ENCODE results near the gene HLA-B. TPM values are rescaled to one million over a fixed set of nuclear protein-coding genes. Genes with fewer than 3 reads are reported as not detected.
"Not testable (repeated sequence)": the region's sequence is repeated elsewhere in the genome, so short reads cannot be mapped to it uniquely, and the experiment has no call there.

Gene HLA-B
- polyA plus RNA-seq, 2 donors = 168 to 351 TPM

- H3K9me3 ChIP-seq (ENCODE audit: control insufficient read depth in 2 of 2, insufficient read depth in 1 of 2, low read depth in 1 of 2, low read length in 1 of 2) = no peaks in the 10 kb centered on the region
- no peaks in the 10 kb centered on the region for H3K27me3 ChIP-seq (ENCODE audit: control insufficient read depth in 1 of 2, insufficient read depth in 2 of 2, low read length in 2 of 2)
- no peak overlapping the region for H3K27ac ChIP-seq (ENCODE audit: low read depth in 2 of 2, low read length in 1 of 2)
- H3K36me3 ChIP-seq (ENCODE audit: control insufficient read depth in 2 of 2, insufficient read depth in 2 of 2, low read length in 1 of 2) = no peaks in the 10 kb centered on the region
- H3K4me3 ChIP-seq (ENCODE audit: low read depth in 1 of 2, low read length in 2 of 2) = no peak overlapping the region
- WGBS, 2 donors = 60 to 65% methylated on average over 3 of the region's 3 CpGs
- H3K4me1 ChIP-seq (ENCODE audit: control insufficient read depth in 2 of 2, insufficient read depth in 2 of 2, low read length in 1 of 2) = no peaks in the 10 kb centered on the region
Measured at GRCh38 chr6:31386099-31386498, 29.1 kb upstream of the HLA-B start.

DNA sequence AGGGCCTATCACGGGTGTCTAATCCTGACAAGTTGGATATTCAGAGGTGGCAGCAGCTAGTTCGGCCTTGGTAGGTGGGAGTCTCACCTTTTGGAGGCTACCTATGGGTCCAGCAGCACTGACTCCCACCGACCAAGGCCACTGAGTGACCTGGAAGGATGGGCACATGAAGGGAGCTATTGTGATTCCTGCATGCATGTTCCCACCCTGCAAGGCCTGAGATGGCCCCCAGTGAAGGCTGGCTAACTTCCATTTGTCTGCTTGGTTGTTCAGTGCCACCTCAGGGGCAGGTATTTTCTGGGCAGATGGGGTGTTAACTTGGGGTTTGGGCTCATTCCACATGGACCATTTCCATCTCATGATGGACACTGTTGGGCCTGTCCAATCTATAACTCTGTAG is 28.1 kb upstream of the HLA-B start:
- H3K27me3 ChIP-seq (ENCODE audit: control insufficient read depth in 1 of 2, insufficient read depth in 2 of 2, low read length in 2 of 2) = no peaks in the 10 kb centered on the region
- WGBS, 2 donors = 77 to 82% methylated on average over 3 of the region's 3 CpGs

DNA sequence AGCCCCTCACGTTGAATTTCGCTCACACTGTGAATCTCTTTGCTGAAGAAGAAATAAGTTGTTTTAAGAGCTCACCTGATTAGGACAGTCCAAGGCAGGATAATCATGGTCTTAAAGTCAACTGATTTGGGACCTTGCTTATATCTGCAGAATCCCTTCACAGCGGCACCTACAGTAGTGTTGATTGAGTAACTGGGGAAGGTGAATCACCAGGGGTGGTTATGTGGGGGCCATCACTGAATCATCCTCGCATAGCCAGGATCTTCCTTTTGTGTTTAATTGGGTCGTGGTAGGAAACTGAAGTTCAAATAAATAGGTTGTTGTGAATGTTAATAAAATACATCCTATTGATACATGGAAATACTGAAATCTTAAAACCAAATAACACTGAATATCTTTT is 26.2 kb upstream of the HLA-B start:
- no peaks in the 10 kb centered on the region for H3K36me3 ChIP-seq (ENCODE audit: control insufficient read depth in 2 of 2, insufficient read depth in 2 of 2, low read length in 1 of 2)
- H3K9me3 ChIP-seq (ENCODE audit: control insufficient read depth in 2 of 2, insufficient read depth in 1 of 2, low read depth in 1 of 2, low read length in 1 of 2) = no peaks in the 10 kb centered on the region
- H3K27me3 ChIP-seq (ENCODE audit: control insufficient read depth in 1 of 2, insufficient read depth in 2 of 2, low read length in 2 of 2) = no peaks in the 10 kb centered on the region
- no peaks in the 10 kb centered on the region for H3K4me1 ChIP-seq (ENCODE audit: control insufficient read depth in 2 of 2, insufficient read depth in 2 of 2, low read length in 1 of 2)
- no peak overlapping the region for H3K27ac ChIP-seq (ENCODE audit: low read depth in 2 of 2, low read length in 1 of 2)
- WGBS, 2 donors = 65 to 66% methylated on average over 5 of the region's 5 CpGs
- no peak overlapping the region for H3K4me3 ChIP-seq (ENCODE audit: low read depth in 1 of 2, low read length in 2 of 2)

More for the DNA sequence above, 28.1 kb upstream of the HLA-B start:
- H3K36me3 ChIP-seq (ENCODE audit: control insufficient read depth in 2 of 2, insufficient read depth in 2 of 2, low read length in 1 of 2) = no peaks in the 10 kb centered on the region
- H3K4me3 ChIP-seq (ENCODE audit: low read depth in 1 of 2, low read length in 2 of 2) = no peak overlapping the region
- H3K27ac ChIP-seq (ENCODE audit: low read depth in 2 of 2, low read length in 1 of 2) = no peak overlapping the region
- H3K9me3 ChIP-seq (ENCODE audit: control insufficient read depth in 2 of 2, insufficient read depth in 1 of 2, low read depth in 1 of 2, low read length in 1 of 2) = no peaks in the 10 kb centered on the region
- H3K4me1 ChIP-seq (ENCODE audit: control insufficient read depth in 2 of 2, insufficient read depth in 2 of 2, low read length in 1 of 2) = no peaks in the 10 kb centered on the region

DNA sequence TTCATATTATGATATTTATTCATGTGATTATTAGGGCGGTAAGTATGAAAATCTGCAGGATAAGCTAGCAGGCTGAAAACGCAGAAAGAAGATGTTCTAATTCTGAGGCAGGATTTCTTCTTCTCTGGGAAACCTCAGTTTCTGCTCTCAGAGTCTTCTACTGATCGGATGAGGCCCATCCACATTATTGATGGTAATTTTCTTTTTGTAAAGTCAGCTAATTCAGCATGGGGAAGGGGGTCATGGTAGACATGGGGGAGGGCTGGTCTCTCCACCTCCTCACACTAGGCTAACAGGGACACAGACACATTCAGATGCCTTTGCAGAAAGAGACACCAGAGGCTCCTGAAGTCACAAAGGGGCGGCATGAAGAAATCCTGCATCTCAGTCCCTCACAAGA is 24.7 kb upstream of the HLA-B start:
- H3K36me3 ChIP-seq (ENCODE audit: control insufficient read depth in 2 of 2, insufficient read depth in 2 of 2, low read length in 1 of 2) = no peaks in the 10 kb centered on the region
- 55 to 82% methylated on average over 4 of the region's 4 CpGs for WGBS, 2 donors
- H3K4me1 ChIP-seq (ENCODE audit: control insufficient read depth in 2 of 2, insufficient read depth in 2 of 2, low read length in 1 of 2) = no peaks in the 10 kb centered on the region
- no peak overlapping the region for H3K27ac ChIP-seq (ENCODE audit: low read depth in 2 of 2, low read length in 1 of 2)
- H3K4me3 ChIP-seq (ENCODE audit: low read depth in 1 of 2, low read length in 2 of 2) = no peak overlapping the region
- no peaks in the 10 kb centered on the region for H3K9me3 ChIP-seq (ENCODE audit: control insufficient read depth in 2 of 2, insufficient read depth in 1 of 2, low read depth in 1 of 2, low read length in 1 of 2)
- H3K27me3 ChIP-seq (ENCODE audit: control insufficient read depth in 1 of 2, insufficient read depth in 2 of 2, low read length in 2 of 2) = no peaks in the 10 kb centered on the region

DNA sequence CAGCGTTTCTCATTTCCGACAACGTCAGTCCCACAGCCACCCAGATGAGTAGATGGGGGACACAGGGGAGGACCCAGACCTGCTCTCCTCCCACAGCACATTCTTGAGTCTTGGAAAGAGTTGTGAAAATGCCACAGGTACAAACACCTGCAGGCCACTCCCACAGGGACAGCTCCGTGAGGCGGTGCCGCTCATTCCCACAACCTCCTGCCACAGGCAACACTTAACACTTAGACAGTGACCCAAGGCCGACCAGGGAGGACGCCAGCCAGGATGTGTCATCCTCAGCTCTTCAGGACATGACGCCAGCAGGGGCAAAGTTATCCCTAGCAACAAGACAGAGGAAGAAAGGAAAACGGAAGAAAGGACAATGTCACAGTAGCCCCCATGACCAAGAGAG is 22.9 kb upstream of the HLA-B start:
- Histone ChIP-seq H3K27me3 (ENCODE audit: control insufficient read depth in 1 of 2, insufficient read depth in 2 of 2, low read length in 2 of 2) (no peaks in the 10 kb centered on the region), H3K4me1 (ENCODE audit: control insufficient read depth in 2 of 2, insufficient read depth in 2 of 2, low read length in 1 of 2) (no peaks in the 10 kb centered on the region), H3K36me3 (ENCODE audit: control insufficient read depth in 2 of 2, insufficient read depth in 2 of 2, low read length in 1 of 2) (no peaks in the 10 kb centered on the region), H3K27ac (ENCODE audit: low read depth in 2 of 2, low read length in 1 of 2) (no peak overlapping the region), H3K9me3 (ENCODE audit: control insufficient read depth in 2 of 2, insufficient read depth in 1 of 2, low read depth in 1 of 2, low read length in 1 of 2) (no peaks in the 10 kb centered on the region), H3K4me3 (ENCODE audit: low read depth in 1 of 2, low read length in 2 of 2) (no peak overlapping the region)
- 42 to 49% methylated on average over 10 of the region's 10 CpGs for WGBS, 2 donors

DNA sequence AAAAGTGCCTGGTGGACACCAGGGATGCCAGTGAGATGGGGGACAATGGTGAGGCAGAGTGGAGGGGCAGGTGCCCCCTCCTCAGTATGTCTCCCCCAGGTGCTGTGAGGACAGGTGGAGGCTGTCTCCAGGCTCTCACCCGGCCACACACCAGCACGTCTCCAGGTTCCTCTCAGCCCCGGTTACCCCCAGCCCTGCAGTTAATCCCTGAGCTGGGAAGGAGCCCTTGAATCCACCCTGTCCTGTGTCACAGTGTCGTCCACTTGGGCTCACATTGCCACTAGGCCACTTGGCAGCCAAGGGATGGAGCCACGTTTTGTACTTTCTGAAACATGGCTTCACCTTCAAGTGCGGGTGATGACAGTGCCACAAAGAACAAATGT is 21.7 kb upstream of the HLA-B start:
- Histone ChIP-seq H3K9me3 (ENCODE audit: control insufficient read depth in 2 of 2, insufficient read depth in 1 of 2, low read depth in 1 of 2, low read length in 1 of 2) (no peaks in the 10 kb centered on the region), H3K36me3 (ENCODE audit: control insufficient read depth in 2 of 2, insufficient read depth in 2 of 2, low read length in 1 of 2) (no peaks in the 10 kb centered on the region), H3K27me3 (ENCODE audit: control insufficient read depth in 1 of 2, insufficient read depth in 2 of 2, low read length in 2 of 2) (no peaks in the 10 kb centered on the region), H3K4me1 (ENCODE audit: control insufficient read depth in 2 of 2, insufficient read depth in 2 of 2, low read length in 1 of 2) (no peaks in the 10 kb centered on the region), H3K4me3 (ENCODE audit: low read depth in 1 of 2, low read length in 2 of 2) (no peak overlapping the region), H3K27ac (ENCODE audit: low read depth in 2 of 2, low read length in 1 of 2) (no peak overlapping the region)
- 66 to 70% methylated on average over 6 of the region's 6 CpGs for WGBS, 2 donors

DNA sequence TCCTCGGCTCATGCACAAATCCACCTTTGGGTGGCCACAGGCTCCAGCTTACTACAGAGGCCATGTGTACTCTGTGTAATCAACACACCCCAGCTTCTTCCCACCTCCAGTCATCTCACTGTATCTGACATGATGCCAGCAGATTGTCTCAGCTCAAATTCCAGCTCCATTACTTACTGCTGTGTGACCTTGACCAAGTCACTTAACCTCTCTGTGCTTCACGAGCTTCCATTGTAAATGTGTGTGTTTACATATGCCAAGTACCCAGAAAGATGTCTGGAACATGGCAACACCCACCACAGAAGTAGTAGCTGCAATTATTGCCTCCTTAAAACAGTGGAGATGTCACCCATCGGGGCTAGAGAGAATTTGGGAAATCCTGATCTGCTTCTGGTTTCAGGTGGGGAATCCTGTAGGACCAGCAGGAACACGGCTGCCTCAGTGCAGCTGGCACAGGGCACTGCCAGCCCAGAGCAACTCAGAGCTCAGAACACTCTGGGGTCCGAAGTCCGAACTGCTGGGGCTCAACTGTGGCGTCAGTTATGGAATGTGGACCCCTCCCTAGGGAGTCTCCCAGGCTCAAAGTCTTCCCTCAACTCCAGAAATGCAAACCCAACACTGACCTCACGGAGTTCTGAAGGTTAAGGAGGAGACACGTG is 21.2 kb upstream of the HLA-B start:
- WGBS, 2 donors = 45 to 51% methylated on average over 9 of the region's 9 CpGs
- Histone ChIP-seq H3K27me3 (ENCODE audit: control insufficient read depth in 1 of 2, insufficient read depth in 2 of 2, low read length in 2 of 2) (no peaks in the 10 kb centered on the region), H3K36me3 (ENCODE audit: control insufficient read depth in 2 of 2, insufficient read depth in 2 of 2, low read length in 1 of 2) (no peaks in the 10 kb centered on the region), H3K4me1 (ENCODE audit: control insufficient read depth in 2 of 2, insufficient read depth in 2 of 2, low read length in 1 of 2) (no peaks in the 10 kb centered on the region), H3K4me3 (ENCODE audit: low read depth in 1 of 2, low read length in 2 of 2) (no peak overlapping the region), H3K9me3 (ENCODE audit: control insufficient read depth in 2 of 2, insufficient read depth in 1 of 2, low read depth in 1 of 2, low read length in 1 of 2) (no peaks in the 10 kb centered on the region), H3K27ac (ENCODE audit: low read depth in 2 of 2, low read length in 1 of 2) (no peak overlapping the region)

DNA sequence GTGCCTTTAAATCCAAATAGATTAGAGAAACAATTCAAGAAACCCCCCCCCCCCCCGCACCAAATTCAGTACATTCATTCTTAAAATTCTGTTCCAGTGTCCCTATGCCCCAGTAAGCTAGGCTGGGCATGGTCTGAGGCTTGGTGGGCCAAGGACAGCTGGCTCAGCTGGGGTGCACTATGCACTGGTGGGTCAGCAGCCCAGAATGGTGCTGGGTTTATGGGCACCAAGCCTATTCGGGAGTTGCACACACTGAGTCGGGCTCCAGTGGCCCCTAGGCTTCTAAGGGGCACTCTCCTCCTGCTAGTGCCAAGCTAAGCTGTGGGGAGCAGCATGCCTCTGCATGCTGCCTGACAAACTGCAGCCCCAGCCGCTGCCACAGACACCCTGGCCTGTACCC is 20.1 kb upstream of the HLA-B start:
- Histone ChIP-seq H3K9me3 (ENCODE audit: control insufficient read depth in 2 of 2, insufficient read depth in 1 of 2, low read depth in 1 of 2, low read length in 1 of 2) (no peaks in the 10 kb centered on the region), H3K27ac (ENCODE audit: low read depth in 2 of 2, low read length in 1 of 2) (no peak overlapping the region), H3K4me1 (ENCODE audit: control insufficient read depth in 2 of 2, insufficient read depth in 2 of 2, low read length in 1 of 2) (no peaks in the 10 kb centered on the region), H3K27me3 (ENCODE audit: control insufficient read depth in 1 of 2, insufficient read depth in 2 of 2, low read length in 2 of 2) (no peaks in the 10 kb centered on the region), H3K4me3 (ENCODE audit: low read depth in 1 of 2, low read length in 2 of 2) (no peak overlapping the region), H3K36me3 (ENCODE audit: control insufficient read depth in 2 of 2, insufficient read depth in 2 of 2, low read length in 1 of 2) (no peaks in the 10 kb centered on the region)
- 34 to 41% methylated on average over 4 of the region's 4 CpGs for WGBS, 2 donors

- H3K36me3 ChIP-seq (ENCODE audit: control insufficient read depth in 2 of 2, insufficient read depth in 2 of 2, low read length in 1 of 2) = no peaks in the 10 kb centered on the region
- H3K4me3 ChIP-seq (ENCODE audit: low read depth in 1 of 2, low read length in 2 of 2) = no peak overlapping the region
- no peaks in the 10 kb centered on the region for H3K9me3 ChIP-seq (ENCODE audit: control insufficient read depth in 2 of 2, insufficient read depth in 1 of 2, low read depth in 1 of 2, low read length in 1 of 2)
- H3K4me1 ChIP-seq (ENCODE audit: control insufficient read depth in 2 of 2, insufficient read depth in 2 of 2, low read length in 1 of 2) = no peaks in the 10 kb centered on the region
- no peaks in the 10 kb centered on the region for H3K27me3 ChIP-seq (ENCODE audit: control insufficient read depth in 1 of 2, insufficient read depth in 2 of 2, low read length in 2 of 2)
- H3K27ac ChIP-seq (ENCODE audit: low read depth in 2 of 2, low read length in 1 of 2) = no peak overlapping the region
Measured at GRCh38 chr6:31375699-31376098, 18.7 kb upstream of the HLA-B start.

- H3K36me3 ChIP-seq (ENCODE audit: control insufficient read depth in 2 of 2, insufficient read depth in 2 of 2, low read length in 1 of 2); H3K4me3 ChIP-seq (ENCODE audit: low read depth in 1 of 2, low read length in 2 of 2); H3K9me3 ChIP-seq (ENCODE audit: control insufficient read depth in 2 of 2, insufficient read depth in 1 of 2, low read depth in 1 of 2, low read length in 1 of 2); H3K4me1 ChIP-seq (ENCODE audit: control insufficient read depth in 2 of 2, insufficient read depth in 2 of 2, low read length in 1 of 2); H3K27me3 ChIP-seq (ENCODE audit: control insufficient read depth in 1 of 2, insufficient read depth in 2 of 2, low read length in 2 of 2); H3K27ac ChIP-seq (ENCODE audit: low read depth in 2 of 2, low read length in 1 of 2): not testable (repeated sequence)
- 20 to 24% methylated on average over 3 to 5 of the region's 8 CpGs for WGBS, 2 donors
Measured at GRCh38 chr6:31374118-31374517, 17.1 kb upstream of the HLA-B start.
